HEK293T (cell line): ENCODE results near the gene RIOX2.

ENCODE experiments used
- ARNT ChIP-seq: fragments of 450-650 bp; IDR thresholded peaks from 2 replicates; pipeline ENCODE4 v1.6.1; 2017; ENCODE audit warnings: mild to moderate bottlenecking
- BHLHE40 ChIP-seq: fragments of 450-650 bp; IDR thresholded peaks from 2 replicates; pipeline ENCODE4 v1.6.1; 2016; ENCODE audit warnings: mild to moderate bottlenecking, moderate library complexity, borderline replicate concordance
- CTBP1 ChIP-seq: fragments of 450-650 bp; IDR thresholded peaks from 2 replicates; pipeline ENCODE4 v1.6.1; 2016; ENCODE audit warnings: borderline replicate concordance
- FOXA1 ChIP-seq: fragments of 450-650 bp; IDR thresholded peaks from 2 replicates; pipeline ENCODE4 v1.6.1; 2016; ENCODE audit warnings: mild to moderate bottlenecking
- FOXM1 ChIP-seq: fragments of 450-650 bp; IDR thresholded peaks from 2 replicates; pipeline ENCODE4 v1.6.1; 2017; ENCODE audit warnings: mild to moderate bottlenecking, borderline replicate concordance
- HDGF ChIP-seq: fragments of 450-650 bp; IDR thresholded peaks from 2 replicates; pipeline ENCODE4 v1.6.1; 2017; ENCODE audit warnings: antibody characterized with exemption, borderline replicate concordance
- L3MBTL2 ChIP-seq: fragments of 450-650 bp; conservative IDR thresholded peaks from 2 replicates; pipeline ENCODE4 v1.6.1; 2016; ENCODE audit warnings: mild to moderate bottlenecking
- PKNOX1 ChIP-seq: fragments of 450-650 bp; IDR thresholded peaks from 2 replicates; pipeline ENCODE4 v1.6.1; 2016
- SP1 ChIP-seq: fragments of 450-650 bp; IDR thresholded peaks from 2 replicates; pipeline ENCODE4 v1.6.1; 2017
- SUZ12 ChIP-seq: fragments of 450-650 bp; IDR thresholded peaks from 2 replicates; pipeline ENCODE4 v1.6.1; 2016; ENCODE audit warnings: mild to moderate bottlenecking
- TARDBP ChIP-seq: fragments of 450-650 bp; IDR thresholded peaks from 2 replicates; pipeline ENCODE4 v1.6.1; 2016
- ZNF384 ChIP-seq: fragments of 450-650 bp; IDR thresholded peaks from 2 replicates; pipeline ENCODE4 v1.6.1; 2016

GRCh38 chr3:97991293-97991682, 19.1 kb upstream of the RIOX2 start:
- TF ChIP-seq SP1: no peak
- no peak for TF ChIP-seq BHLHE40
- no peak for TF ChIP-seq FOXA1
- no peak for TF ChIP-seq CTBP1
- TF ChIP-seq FOXM1: no peak
- TF ChIP-seq ARNT: no peak
- no peak for TF ChIP-seq PKNOX1
- no peak for TF ChIP-seq L3MBTL2
- no peak for TF ChIP-seq HDGF
- no peak for TF ChIP-seq TARDBP
- TF ChIP-seq ZNF384: no peak
- no peak for TF ChIP-seq SUZ12
